Liver (tissue), 3 donors: Measurements from ENCODE around the gene CDH23.

Experiments
- GABPA ChIP-seq, 2 donors: IDR thresholded peaks in 1 of 2; conservative IDR thresholded peaks in 1 of 2; 2 replicates each; pipeline ENCODE4 v1.6.1; 2016; ENCODE audit warnings: antibody characterized with exemption in 2 of 2, mild to moderate bottlenecking in 1 of 2, moderate library complexity in 1 of 2
- RAD21 ChIP-seq, 2 donors: IDR thresholded peaks; 2 replicates each; pipeline ENCODE4 v1.6.1; 2016; ENCODE audit warnings: antibody characterized with exemption in 2 of 2, mild to moderate bottlenecking in 2 of 2
- TAF1 ChIP-seq: conservative IDR thresholded peaks from 2 replicates; pipeline ENCODE4 v1.6.1; 2016; ENCODE audit warnings: antibody characterized with exemption, mild to moderate bottlenecking
- YY1 ChIP-seq: IDR thresholded peaks from 2 replicates; pipeline ENCODE4 v1.6.1; 2016; ENCODE audit warnings: antibody characterized with exemption, mild to moderate bottlenecking
- TF ChIP-seq, protein P1 (sequence below): fragments of 150-350 bp; IDR thresholded peaks from 2 replicates; pipeline ENCODE4 v1.5.1; 2017; ENCODE audit warnings: improper control_type of control experiment, low read depth, low read length; ENCODE audit not compliant: missing input control
- TF ChIP-seq, protein P2 (sequence below): IDR thresholded peaks from 2 replicates; pipeline ENCODE4 v1.6.1; 2016; ENCODE audit warnings: antibody characterized with exemption
- donor health status: healthy.
- donor health status: healthy.

DNA sequence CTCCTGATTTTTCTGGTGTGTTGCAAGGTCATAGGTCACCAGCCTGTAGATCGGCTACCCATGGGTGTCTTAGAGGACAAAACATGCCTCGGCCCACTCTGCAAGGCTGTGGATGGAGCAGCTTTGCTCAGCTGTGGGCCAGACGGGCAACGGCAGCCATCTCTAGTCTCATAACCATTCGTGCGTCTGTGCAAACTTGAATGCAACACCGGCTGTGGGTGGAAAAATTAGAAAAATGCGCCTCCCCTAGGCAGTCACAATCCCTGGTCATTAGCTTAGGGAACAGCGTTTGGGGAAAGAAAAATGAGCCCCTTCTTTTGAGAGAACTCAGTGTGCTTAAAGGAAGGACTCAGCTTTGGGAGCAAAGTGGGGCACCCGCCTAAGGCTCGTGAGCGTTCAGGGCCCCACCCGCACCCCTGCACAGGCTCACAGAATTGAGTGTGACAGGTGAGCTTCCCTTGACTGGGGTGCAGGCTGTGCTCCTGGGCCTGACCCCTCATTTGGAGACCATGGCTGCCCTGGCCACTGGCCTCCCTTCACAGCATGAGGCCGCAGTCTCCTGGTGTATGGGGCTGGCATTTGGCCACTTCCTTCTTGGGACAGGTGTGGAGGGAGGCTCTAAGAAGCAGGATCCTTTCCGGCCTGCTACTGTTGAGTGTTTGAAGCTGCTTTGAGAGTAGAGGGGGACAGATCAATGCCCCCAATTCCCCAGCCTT is 174.9 kb downstream of the CDH23 start:
- TF ChIP-seq, protein P1, sequence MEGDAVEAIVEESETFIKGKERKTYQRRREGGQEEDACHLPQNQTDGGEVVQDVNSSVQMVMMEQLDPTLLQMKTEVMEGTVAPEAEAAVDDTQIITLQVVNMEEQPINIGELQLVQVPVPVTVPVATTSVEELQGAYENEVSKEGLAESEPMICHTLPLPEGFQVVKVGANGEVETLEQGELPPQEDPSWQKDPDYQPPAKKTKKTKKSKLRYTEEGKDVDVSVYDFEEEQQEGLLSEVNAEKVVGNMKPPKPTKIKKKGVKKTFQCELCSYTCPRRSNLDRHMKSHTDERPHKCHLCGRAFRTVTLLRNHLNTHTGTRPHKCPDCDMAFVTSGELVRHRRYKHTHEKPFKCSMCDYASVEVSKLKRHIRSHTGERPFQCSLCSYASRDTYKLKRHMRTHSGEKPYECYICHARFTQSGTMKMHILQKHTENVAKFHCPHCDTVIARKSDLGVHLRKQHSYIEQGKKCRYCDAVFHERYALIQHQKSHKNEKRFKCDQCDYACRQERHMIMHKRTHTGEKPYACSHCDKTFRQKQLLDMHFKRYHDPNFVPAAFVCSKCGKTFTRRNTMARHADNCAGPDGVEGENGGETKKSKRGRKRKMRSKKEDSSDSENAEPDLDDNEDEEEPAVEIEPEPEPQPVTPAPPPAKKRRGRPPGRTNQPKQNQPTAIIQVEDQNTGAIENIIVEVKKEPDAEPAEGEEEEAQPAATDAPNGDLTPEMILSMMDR = no peak
- TF ChIP-seq RAD21 (IDR thresholded peaks at IDR 0.05) (no peak), GABPA (IDR thresholded peaks at IDR 0.05 in 1 of 2, conservative IDR thresholded peaks at IDR 0.05 in 1 of 2) (no peak), YY1 (no peak), TAF1 (no peak)
- TF ChIP-seq, protein P2, sequence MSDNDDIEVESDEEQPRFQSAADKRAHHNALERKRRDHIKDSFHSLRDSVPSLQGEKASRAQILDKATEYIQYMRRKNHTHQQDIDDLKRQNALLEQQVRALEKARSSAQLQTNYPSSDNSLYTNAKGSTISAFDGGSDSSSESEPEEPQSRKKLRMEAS = no peak
